SH-SY5Y (cell line): Measurements from ENCODE around the gene KLHL41.

Experiments used
- GATA2 ChIP-seq: IDR thresholded peaks from 2 replicates; pipeline ENCODE4 v1.6.1; 2011; ENCODE audit warnings: mild to moderate bottlenecking, low read depth, low read length
- GATA3 ChIP-seq: IDR thresholded peaks from 2 replicates; pipeline ENCODE4 v1.6.1; 2011; ENCODE audit warnings: low read depth, mild to moderate bottlenecking, low read length, moderate library complexity

KLHL41 gene

GRCh38 chr2:169485650-169486138 is 23.8 kb upstream of the KLHL41 start:
- no peak for TF ChIP-seq GATA3
- no peak for TF ChIP-seq GATA2

DNA sequence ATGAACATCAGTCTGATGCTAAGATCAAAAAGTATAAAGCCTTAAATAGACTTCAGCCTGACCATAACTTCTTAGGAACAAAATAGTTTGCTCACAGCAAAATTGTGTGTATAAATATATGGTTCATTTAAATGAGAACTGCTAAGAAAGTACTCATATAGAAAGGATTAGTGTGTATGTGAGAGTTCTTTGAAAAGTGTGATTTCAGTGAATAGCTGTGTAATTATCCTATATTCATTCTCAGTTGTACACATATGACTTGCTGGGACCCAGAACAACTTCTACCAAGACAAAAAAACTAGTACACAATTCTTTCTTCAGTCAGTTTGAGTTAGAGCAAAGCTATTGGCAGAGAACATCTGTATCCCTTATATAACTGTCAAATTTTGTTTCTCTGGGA is 23.0 kb upstream of the KLHL41 start:
- TF ChIP-seq GATA2 (no peak), GATA3 (no peak)

DNA sequence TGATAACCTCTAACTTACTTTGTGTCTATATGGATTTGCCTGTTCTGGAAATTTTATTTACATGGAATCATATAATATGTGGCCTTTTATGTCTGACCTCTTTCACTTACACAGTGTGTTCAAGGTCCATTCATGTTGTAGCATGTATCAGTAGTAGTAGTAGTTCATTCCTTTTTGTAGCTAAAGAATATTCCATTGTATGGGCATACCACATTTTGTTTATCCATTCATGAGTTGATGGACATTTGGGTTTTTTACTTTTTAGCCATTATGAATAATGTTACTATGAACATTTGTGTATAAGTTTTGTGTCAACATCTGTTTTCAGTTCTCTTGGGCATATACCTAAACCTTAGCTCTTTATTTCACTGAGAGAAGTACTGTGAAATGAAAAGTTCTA is 18.7 kb upstream of the KLHL41 start:
- TF ChIP-seq GATA3 (no peak), GATA2 (no peak)

DNA sequence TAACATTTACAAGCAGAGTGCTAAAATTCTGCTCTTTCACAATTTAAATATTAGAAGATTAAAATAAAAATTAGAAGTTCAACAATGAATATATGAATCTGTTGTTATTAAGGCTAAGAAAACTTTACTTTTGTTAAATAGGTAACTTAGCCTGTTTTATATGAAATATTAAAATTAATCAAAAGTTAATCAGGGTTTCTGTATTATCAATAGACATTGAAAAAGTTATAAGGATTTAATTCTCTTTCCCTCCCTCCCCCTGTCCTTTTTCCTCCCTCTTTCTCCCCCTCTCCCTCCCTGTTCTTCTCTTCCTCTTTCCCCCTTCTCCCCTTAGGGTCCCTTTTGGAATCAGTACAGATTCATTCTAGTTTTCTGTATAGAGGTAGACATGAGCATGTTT is 18.1 kb upstream of the KLHL41 start:
- TF ChIP-seq GATA3: no peak
- no peak for TF ChIP-seq GATA2

DNA sequence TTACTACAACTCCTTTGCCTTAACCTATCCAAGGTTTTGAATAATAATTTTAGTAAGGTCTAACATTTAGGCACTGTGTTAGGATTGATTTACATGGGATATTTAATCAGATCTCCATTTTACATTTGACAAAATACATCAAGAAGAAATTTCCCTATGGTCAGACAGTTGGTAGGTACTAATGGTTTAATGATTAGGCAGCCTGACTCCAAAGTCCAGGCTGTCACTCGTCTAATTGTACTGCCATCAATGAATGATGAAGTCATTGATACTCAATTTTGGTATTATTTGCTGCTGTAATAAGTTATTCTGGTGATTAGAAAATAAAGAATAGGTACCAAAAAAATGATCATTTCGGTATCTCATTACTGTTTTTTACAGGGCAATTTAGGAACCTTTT is 16.1 kb upstream of the KLHL41 start:
- no peak for TF ChIP-seq GATA3

- no peak for TF ChIP-seq GATA2
Measured at GRCh38 chr2:169495310-169495928, 14.1 kb upstream of the KLHL41 start.

DNA sequence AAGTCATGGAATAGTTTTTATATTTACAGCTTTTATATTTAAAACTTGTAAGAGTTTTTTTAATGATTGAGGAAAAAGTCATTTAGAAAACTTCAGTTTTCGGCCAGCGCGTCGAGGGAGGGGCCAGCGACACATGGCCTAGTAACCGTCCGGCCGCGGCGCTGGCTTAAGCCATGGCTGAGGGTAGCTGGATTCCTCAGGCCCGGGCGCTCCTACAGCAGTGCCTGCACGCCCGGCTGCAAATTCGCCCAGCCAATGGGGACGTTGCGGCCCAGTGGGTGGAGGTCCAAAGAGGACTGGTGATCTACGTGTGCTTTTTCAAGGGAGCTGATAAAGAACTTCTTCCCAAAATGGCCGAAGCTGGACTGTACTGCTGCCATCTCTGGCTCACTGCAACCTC is 4.9 kb upstream of the KLHL41 start:
- no peak for TF ChIP-seq GATA3
- no peak for TF ChIP-seq GATA2

GRCh38 chr2:169507698-169508097 is 1.8 kb upstream of the KLHL41 start:
- TF ChIP-seq GATA3 (no peak), GATA2 (no peak)

DNA sequence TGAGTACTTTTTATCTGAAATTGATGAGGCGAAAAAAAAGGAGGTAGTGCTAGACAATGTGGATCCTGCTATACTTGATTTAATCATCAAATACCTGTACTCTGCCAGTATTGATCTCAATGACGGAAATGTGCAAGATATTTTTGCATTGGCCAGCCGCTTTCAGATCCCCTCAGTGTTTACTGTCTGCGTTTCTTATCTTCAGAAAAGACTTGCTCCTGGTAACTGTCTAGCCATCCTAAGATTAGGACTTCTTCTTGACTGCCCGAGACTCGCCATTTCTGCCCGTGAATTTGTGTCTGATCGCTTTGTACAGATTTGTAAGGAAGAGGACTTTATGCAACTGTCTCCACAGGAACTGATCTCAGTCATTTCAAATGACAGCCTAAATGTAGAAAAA is 453 bp downstream of the KLHL41 start:
- TF ChIP-seq GATA3 (no peak), GATA2 (no peak)

DNA sequence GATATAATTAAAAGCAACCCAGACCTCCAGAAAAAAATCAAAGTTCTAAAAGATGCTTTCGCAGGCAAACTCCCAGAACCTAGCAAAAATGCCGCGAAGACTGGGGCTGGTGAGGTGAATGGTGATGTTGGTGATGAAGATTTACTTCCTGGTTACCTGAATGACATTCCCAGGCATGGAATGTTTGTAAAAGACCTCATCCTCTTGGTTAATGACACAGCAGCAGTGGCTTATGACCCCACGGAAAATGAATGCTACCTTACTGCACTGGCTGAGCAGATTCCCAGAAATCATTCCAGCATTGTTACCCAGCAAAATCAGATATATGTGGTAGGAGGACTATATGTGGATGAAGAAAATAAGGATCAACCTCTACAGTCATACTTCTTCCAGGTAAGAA is 994 bp downstream of the KLHL41 start:
- no peak for TF ChIP-seq GATA2
- TF ChIP-seq GATA3: no peak

- TF ChIP-seq GATA2: no peak
- no peak for TF ChIP-seq GATA3
Measured at GRCh38 chr2:169511818-169512217, 2.3 kb downstream of the KLHL41 start.

GRCh38 chr2:169512525-169512924 is 3.0 kb downstream of the KLHL41 start:
- TF ChIP-seq GATA2: no peak
- no peak for TF ChIP-seq GATA3

GRCh38 chr2:169513094-169513493 is 3.6 kb downstream of the KLHL41 start:
- TF ChIP-seq GATA2 (no peak), GATA3 (no peak)

- TF ChIP-seq GATA2 (no peak), GATA3 (no peak)
Measured at GRCh38 chr2:169513926-169514325, 4.4 kb downstream of the KLHL41 start.

DNA sequence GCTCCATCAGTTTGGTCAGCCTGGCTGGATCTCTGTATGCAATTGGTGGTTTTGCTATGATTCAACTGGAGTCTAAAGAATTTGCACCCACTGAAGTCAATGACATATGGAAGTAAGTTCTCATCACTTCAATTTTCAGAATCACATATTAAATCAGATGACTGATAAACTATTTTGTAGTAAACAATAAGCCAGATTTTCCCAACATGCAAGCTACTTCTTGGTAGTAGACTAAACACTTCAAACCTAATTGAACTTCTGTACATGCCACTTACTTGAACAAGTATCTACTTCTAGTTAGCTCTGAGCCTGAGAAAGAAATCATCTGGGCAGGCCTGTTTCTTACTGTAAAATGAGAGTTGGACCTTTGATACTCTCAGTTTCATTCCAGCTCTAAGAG is 11.4 kb downstream of the KLHL41 start:
- TF ChIP-seq GATA2 (no peak), GATA3 (no peak)

DNA sequence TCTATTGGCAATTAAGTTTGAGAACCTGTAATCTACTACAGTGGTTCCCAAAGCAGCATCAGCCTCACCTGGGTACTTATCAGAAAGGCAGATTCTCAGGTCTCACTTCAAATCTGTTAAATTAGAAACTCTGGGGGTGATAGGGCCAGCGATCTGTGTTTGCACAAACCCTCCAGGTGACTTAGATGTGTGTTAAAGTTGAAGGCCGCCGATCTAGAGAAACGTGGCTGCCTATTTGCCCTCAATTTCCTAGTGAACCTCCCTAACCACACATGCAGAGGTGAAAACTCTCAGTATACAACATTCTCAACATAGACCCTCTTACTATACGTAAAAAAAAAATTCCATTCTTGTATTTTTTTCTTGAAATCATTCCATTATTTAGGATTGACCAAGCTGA is 14.2 kb downstream of the KLHL41 start:
- TF ChIP-seq GATA3: no peak
- TF ChIP-seq GATA2: no peak

DNA sequence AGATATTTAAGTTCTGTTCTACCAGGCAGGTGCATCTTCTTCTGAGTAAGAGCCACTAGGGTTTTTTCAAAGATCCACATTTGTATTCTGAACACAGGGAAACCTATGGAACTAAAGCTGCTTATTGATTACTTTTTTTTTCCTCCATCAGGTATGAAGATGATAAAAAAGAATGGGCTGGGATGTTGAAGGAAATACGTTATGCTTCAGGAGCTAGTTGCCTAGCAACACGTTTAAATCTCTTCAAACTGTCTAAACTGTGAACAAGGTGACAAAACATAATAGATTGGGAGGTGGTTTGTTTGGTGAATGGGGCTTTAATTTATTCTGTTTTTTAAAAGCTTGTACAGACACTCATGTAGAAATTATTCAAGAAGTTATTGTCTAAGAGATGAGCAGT is 15.9 kb downstream of the KLHL41 start:
- no peak for TF ChIP-seq GATA2
- no peak for TF ChIP-seq GATA3
